Pons (tissue), 1 donor: ENCODE results near the gene RHD.
"Not testable (repeated sequence)": the region's sequence is repeated elsewhere in the genome, so short reads cannot be mapped to it uniquely, and the experiment has no call there.

Source experiments
- DNase-seq: peaks from one replicate; pipeline ENCODE4 v3.0.0-alpha.2; 2016; ENCODE audit warnings: low spot score

RHD gene

DNA sequence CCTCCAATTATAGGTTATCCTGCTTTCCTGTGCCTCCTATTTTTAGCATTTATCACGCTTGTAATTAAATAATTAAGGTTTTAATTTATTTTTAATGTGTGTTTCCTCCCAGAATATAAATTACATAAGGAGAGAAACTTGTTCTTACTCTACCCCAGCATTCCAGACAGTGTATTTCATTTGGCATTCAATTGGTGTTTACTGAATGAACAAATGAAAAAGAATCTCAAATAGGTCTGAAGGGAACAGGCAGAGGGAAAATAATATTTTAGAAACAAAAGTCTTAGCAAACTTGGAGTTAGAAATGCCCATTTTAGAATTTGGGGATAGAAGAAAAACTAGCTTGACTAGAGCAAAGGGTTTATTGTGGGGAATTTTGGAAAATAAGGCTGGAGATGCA, 15.1 kb upstream of the RHD start:
- no peak for DNase-seq

DNA sequence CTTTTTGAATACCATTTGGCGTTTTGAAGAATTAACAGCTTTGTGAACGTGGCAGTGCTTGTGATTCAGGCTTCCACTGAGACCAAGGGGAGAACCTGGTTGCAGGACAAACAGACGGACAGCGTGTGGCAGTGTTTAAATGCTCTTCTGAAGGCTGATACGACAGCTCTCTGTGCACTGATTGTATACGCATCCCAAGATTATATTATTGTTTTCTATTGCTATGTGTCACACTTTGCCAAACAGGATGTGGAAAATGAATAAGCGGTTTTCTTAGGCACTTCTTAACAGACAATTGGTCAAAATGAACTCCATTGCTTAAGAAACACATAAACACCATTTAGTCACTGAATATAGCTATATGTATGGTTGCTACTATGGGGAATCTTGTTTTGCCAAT, 12.5 kb upstream of the RHD start:
- DNase-seq: not testable (repeated sequence)

DNA sequence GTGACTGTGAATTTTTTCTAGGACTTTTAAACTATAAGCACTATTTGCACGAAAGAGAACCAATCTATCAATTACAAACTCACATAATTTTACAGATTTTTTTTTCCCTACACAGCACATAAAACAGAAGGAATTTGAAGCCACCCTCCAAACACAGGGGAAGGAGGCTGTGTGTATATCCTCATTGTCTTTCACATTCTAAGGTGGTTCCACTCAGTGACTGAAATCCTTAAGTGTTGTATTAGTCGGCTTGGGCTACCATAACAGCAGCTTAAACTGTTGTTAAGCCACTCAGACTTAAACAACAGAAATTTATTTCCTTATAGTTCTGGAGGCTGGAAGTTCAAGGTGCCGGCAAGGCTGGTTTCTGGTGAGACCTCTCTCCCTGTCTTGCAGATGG, 12.0 kb upstream of the RHD start:
- DNase-seq: not testable (repeated sequence)

DNA sequence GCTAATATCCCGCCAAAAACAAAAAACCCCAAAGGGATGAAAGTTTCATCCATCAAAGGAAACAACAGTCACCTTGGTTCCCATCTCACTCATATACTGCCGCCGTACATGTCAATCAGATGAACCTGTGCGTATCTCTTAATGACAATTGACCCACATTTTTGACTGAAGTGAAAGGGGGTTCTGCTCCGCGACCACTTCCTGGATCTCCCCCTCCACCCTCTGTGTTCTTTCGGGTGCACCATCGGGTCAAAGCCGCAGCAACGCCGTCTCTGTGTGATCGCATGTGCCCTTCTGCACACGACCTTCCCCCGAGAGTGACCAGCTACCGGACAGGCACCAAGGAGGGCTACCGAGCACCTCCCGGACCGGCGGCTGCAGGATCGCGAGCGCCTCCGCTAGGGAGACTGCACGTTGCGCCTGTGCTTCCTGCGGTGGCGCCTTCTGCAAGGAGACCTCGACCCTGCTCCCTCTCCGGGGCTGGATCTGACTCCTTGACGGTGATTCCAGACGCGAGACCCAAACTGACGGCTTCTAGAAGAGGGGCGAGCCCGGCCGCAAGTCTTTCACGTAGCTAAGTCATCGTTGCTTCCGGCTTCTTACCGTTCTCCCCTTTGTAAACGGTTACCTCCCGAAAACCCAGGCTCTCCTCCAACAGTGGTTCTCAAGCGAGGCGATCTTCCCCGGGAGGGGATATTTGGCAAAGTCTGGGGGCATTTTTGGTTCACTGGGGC, 5.6 kb upstream of the RHD start:
- not testable (repeated sequence) for DNase-seq

DNA sequence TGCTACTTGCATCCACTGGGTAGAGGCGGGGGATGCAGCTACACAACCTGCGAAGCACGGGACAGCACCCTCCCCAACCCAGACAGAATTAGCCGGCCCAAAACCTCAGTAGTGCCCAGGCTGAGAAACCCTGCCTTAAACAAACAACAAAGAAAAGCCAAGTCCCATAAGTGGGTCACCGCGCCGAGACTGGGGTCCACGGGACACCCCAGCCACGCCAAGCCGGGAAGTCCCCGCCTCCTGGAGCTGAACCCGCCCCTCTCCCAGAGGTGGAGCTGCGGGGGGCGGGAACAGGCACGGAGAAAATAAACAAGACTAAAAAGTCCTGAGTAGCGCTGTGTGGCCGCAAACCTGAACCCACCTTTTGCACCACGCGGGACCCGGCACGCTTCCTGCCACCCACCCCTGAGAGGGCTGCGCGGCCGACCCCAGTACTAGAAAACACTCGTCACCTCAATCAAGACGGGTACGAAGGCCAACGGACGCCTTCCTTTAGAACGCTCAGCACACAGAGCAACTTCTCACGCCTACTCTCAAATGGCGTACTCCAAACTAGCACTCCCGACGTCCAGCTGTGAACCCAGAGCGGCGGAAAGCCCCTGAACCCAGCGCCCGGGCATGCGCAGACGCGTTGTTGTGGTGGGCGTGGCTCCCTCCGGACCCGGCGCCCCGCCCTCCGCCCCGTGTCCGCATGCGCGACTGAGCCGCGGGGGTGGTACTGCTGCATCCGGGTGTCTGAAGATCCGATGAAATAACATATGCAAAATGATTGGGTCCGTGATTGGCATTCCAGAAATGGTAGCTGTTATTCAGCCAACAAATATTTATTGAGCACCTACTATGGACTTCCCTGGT, 4.8 kb upstream of the RHD start:
- DNase-seq: not testable (repeated sequence)

DNA sequence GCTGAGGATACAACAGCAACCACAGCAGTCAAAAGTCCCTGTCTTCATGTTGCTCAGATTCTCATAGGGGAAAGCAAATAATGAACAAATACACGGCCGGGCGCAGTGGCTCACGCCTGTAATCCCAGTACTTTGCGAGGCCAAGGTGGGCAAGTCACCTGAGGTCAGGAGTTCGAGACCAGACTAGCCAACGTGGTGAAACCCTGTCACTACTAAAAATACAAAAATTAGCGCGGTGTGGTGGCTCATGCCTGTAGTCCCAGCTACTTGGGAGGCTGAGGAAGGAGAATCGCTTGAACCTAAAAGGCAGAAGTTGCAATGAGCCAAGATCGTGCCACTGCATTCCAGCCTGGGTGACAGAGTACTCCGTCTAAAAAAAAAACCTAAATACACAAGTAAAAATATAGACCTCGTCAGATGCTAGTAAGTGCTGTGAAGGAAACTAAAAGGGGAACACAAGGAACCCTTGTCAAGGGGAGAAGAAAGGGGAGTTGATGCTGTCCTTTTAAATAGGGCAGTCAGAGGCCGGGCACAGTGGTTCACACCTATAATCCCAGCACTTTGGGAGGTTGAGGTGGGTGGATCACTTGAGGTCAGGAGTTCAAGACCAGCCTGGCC, 4.1 kb upstream of the RHD start:
- DNase-seq: not testable (repeated sequence)

DNA sequence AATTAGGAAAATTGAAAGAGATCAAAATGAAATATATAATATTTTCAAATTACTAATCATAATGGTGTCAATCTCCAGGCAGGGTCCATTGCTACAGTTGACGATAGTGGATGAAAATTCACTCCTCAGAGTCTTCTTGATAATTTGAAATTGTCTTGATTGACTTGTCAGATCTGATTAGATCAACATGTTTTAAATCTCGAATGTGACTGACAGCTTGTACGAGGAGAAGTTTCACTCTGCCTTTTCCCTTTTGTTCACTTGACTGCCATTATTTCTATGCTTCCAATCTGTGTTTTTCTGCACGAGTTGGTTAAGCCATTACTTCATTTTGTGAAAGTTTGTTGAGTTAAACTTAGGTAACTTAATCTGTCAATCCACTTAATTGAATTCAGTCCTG, 3.3 kb downstream of the RHD start:
- DNase-seq: not testable (repeated sequence)

DNA sequence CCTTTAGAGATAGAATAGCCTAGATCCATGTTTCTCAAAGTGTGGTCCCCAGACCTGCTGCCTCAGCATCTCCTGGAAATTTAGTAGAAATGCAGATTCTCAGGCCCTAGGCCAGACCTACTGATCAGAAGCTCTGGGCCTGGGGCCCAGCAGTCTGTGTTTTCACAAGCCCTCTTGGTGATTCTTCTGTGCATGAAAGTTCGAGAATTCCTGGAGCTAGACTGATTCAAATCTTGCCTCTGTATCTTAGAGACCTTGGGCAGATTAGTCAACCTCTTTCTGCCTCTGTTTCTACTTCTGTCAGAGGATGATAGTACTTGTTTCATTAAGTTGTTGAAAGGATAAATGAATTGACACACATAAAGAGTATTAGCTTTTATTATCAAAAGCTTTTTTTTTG, 5.0 kb downstream of the RHD start:
- not testable (repeated sequence) for DNase-seq

DNA sequence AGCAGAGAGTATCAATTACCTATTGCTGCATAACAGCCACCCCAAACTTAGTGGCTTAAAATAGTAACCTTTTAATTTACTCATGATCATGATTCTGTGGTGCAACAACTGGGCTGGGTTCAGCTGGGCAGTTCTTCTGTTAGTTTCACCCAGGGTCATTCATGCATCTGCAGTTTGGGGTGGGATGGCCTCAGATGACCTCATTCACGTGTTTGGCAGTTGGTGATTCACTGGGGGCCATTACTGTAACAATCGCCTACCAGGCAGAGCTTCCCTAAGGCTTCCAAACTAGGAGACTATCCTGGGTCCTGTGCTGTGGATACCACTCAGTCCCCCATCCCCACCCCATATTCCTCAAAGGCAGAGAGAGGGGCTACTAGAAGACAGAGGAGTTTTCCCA, 6.0 kb downstream of the RHD start:
- not testable (repeated sequence) for DNase-seq

DNA sequence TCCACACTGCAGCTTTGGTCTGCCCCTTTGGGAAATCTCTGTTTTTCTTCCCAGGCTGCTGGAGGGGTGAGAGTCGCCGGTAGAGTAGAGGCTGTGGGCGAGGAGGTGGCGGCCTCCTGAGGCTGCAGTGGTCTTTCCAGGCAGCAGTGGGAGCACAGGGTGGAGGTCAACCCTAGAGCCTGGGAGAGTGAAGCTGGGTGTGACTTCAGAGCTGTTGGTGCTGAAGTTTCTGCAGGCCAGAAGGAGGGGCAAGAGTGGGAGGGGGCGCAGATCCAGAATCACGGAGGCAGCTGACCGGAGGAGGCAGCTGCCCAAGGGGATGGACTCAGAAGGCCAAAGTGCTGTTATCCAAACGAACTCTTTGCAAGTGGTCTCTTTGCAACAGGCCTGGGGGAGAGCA, 6.5 kb downstream of the RHD start:
- not testable (repeated sequence) for DNase-seq

DNA sequence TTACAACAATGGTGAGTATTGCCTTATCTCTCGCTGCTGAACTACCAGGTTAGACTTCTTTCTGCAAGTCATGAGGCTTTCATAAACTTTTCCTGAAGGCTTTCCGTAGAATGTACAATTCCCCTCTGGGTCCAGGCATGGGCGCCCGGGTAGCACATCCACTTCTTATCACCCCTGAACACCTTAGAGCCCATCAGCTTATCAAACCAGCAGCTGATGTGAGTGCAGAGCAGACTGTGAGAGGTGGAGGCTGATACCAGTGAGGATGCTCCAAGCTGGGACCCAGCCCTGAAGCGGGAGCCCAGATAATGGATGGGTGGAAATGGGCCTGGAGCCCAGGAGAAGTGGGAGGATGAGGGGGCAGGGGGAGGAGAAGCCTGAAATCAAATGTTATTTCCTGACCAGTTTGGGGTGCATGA, 7.4 kb downstream of the RHD start:
- not testable (repeated sequence) for DNase-seq

DNA sequence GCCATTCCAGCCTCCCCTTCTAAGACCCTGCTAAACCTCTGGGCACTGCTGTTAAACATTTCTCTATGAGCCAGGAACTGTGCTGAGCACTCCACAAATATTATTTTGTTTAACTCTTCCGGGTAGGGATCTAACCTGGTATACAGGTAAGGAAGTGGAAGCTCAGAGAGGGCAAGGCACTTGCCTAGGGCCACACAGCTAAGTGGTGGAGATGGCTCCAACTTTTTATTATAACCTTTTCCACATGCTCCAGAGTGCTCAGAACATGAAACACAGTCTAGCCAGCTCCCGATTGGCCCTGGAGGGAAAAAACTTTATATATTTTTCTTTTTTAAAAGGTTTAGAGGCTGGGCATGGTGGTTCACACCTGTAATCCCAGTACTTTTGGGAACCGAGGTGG, 13.6 kb downstream of the RHD start:
- not testable (repeated sequence) for DNase-seq

DNA sequence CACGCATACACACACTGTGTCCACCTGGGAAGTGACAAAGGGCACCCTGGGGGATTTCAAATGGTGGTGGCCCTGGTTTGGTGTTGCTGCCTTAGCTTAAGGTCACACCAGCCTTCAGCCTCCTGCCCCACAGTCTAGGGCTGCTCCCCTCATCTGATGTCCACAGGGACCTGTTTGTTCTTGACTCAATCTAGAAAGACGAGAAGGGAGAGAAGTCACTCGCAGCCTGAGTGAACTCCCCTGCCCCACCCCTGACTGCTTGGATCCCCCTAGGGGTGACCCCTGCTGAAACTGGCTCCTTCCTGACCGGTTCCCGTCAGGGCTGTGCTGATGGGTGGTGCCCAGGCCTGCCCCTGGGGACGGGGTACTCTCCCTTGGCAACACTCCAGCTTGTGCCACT, 14.9 kb downstream of the RHD start:
- not testable (repeated sequence) for DNase-seq

DNA sequence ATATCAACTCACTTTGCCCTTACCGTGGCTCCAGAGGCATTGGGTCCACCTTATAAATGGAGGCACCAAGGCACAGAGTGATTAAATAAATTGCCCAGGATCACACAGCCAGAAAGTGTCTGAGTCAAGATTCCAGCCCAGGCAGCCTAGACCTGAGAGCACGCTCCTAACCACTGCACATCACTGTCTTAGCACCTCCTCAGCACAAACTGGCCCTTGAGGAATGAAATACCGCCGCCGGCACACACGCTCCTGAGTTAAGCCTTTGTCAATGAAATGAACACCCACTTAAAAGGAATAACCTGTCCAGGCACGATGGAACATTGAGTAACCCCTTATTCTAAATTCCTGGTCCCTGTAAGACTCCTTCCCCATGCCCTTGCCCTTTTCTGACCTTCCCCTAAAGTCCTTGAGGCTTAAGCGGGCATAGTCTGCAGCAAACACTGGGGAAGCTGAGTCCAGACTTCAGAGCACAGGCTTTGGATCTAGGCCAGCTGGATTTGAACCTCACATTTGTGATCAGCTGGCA, 16.3 kb downstream of the RHD start:
- not testable (repeated sequence) for DNase-seq

DNA sequence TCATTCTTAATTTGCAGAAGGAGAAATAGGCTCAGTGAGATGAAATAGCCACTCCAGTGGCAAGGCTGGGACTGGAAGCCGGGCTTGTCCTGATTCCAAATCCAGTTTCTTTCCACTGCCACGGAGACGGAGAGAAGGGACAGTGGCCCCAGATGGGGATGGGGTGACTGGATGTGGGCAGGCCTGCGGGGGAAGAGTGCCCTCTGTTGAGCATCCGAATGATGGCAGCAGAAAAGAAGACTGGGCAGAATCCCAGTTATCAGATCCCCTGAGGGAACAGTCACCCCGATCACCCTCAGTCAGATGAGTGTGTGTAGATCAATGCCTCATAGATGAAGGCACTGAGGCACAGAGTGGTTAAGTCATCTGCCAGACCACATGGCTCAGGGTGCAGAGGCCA, 17.7 kb downstream of the RHD start:
- not testable (repeated sequence) for DNase-seq

DNA sequence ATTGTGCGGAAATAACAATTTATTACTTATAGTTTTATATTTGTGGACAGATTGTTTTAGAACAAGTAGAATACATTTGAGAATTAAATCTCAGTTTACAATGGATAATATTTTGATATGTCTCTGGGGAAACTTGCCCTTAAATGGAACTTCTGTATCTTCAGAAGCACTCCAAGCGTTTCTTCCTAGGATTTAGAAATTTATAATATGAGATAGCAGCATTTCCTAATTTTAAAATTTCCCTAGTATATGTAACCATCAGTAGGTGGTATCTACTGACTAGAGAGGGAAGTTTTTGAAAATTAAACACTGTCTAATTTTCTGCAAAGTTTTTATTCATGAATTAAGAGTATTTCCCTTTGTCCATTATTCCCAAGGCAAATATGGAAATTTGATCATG, 21.1 kb downstream of the RHD start:
- DNase-seq: not testable (repeated sequence)

DNA sequence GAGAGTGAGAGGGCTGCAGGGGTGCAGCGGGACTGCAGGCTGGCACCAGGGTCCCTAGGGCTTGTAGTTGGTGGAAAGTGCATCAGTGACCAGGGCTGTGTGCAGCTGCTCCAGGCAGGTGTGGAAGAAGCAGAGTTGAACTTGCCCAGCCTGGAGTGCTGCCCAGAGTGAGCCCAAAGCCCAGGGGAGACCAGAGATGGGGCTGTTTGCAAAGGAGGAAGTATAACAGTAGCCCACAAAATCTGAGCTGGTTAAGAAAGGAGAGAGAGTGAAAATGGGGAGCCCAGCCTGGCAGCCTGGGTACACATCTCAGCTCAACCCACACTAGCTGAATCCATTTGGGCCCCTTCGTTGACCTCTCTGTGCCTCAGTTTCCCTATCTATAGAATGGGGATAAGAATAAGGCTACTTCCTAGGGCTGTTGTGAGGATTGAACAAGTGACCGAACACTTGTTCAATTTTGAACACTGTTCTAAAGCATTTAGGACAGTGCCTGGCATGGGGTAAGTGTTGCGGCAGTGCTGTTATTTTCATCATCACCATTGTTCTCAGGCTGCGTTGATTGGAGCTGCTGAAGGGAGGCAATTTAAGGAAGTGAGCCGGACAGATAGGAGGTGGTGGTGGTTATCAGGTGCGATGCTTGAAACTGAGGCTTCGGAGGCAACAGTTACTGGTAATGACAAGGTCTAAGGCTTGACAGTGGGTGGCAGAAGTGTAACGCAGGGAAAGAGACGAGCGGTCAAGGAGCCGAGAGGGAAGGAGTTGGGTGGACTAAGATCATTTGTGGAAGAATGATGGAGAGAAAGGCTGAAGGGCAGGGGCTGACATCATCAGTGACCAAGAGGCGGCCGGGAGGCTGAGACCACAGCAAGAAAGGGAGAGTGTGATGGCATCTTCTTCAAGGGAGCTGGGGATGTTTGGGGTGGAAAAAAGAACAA, 22.8 kb downstream of the RHD start:
- DNase-seq: not testable (repeated sequence)

DNA sequence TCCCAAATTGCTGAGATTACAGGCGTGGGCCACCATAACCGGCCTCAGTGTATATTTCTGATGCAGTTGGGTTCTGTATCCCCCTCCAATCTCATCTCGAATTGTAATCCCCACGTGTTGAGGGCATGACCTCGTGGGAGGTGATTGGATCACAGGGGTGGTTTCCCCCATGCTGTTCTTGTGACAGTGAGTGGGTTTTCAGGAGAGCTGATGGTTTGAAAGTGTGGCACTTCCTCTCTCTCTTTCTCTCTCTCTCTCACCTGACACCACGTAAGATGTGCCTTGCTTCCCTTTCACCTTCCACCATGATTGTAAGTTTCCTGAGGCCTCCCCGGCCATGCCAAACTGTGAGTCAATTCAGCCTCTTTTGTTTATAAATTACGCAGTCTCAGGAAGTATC, 24.2 kb downstream of the RHD start:
- DNase-seq: not testable (repeated sequence)

DNA sequence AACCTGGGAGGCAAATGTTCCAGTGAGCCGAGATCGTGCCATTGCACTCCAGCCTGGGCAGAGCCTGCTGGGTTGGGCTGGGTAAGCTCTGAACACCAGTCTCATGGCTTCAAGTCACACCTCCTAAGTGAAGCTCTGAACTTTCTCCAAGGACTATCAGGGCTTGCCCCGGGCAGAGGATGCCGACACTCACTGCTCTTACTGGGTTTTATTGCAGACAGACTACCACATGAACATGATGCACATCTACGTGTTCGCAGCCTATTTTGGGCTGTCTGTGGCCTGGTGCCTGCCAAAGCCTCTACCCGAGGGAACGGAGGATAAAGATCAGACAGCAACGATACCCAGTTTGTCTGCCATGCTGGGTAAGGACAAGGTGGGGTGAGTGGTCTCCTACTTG, 28.4 kb downstream of the RHD start:
- DNase-seq: not testable (repeated sequence)

DNA sequence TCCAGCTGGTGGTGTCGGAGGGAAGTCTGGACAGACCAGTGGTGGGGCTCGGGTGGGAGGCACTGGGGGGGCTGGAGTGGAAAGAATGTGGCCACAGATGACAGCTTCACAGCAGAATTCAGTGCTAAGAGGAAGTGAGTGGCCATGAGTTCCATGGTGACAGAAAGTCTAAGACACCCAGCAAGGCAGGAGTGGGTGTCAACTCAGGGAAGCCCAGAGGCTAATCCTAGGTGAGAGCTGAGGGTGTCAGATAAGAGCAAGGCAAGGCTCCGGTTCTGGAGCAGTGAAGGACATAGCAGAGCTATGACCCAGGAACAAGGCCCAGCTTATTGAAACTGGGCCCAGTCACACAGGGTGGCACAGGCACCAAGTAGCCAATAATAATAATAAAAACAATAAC, 30.0 kb downstream of the RHD start:
- not testable (repeated sequence) for DNase-seq

DNA sequence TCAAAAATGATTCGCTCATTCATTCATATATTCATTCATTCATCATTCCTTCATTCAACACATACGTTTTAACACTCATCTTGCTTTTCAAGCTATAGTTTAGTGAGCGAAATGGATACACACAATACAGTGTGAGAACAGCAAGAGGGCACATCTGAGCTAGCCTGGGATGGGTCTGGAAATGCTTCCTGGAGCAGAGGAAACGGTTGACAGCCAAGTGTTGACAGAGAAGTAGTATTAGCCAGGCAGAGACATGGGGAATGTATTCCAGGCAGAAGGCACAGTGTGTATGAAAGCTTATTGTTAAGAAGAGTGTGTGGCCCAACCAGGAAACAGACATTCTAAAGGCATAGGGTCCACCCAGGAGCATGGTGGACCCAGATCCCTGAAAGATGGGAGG, 32.6 kb downstream of the RHD start:
- DNase-seq: not testable (repeated sequence)
